HG03342 (cell line): ENCODE results near the gene TECPR1.
A peak's percentile ranks its signal among the peaks of the same experiment; 100 is the strongest.

Source experiments
- ATAC-seq: cut with Tn5 transposase; IDR thresholded peaks from one replicate; pipeline ENCODE4 v1.9.1; 2021; ENCODE audit warnings: mild to moderate bottlenecking, moderate library complexity; ENCODE audit not compliant: unreplicated experiment

Gene TECPR1

GRCh38 chr7:98166668-98166970, 85.4 kb downstream of the TECPR1 start:
- no peak for ATAC-seq

DNA sequence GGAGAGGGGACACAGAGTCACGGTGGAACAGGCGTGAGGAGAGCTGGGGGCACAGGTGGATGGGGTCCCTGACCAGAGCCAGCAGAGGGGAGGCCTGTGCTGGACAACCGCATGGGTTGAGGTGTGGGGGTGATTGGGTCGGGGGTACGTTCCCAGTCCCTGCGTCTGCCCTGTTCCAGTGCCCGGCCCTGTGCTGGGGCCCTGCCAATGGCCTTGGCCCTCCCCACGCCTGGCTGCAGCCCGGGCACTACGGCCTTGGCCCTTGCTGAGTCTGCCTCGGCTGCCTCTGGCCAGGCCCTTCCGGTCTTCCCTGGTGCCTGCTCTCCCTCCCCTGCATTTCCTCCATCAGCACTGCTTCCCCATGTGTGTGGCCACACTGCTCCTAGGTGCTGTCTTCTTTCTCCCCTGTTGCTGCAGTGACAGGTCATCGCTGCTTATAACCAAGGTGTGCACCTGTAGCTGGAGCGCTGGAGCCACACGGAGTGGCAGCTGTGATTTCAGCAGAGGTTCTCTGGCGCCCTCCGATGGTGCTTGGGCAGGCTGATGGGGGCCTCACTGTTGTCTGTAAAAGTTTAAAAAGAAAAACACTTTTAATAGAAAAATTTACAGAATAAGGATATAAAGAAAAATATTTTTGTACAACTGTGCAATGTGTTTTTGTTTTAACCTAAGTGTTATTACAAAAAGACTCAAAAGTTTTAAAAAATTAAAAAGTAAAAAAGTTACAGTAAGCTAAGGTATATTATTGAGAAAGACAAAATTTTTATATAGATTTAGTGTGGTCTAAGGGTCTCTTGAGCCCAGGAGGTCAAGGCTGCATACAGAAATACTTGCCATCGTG, 86.0 kb downstream of the TECPR1 start:
- ATAC-seq = peak; percentile 73
